ENCODE data around the gene SORCS3.

Gene SORCS3

GRCh38 chr10:105239311-105240219, 598.5 kb downstream of the SORCS3 start:
- Histone ChIP-seq H3K36me3 (ENCODE audit: insufficient read depth, low read length) (no peaks in the 10 kb centered on the region), H3K9ac (ENCODE audit: low read depth, low read length) (no peak overlapping the region), H4K20me1 (ENCODE audit: insufficient read depth, low read length) (no peaks in the 10 kb centered on the region), H3K27me3 (ENCODE audit: insufficient read depth, low read length, poor library complexity) (no peaks in the 10 kb centered on the region), H3K4me1 (ENCODE audit: insufficient read depth, low read length) (no peaks in the 10 kb centered on the region), H3K9me3 (ENCODE audit: insufficient read depth, low read length, severe bottlenecking) (no peaks in the 10 kb centered on the region), H3K79me2 (ENCODE audit: insufficient read depth, low read length) (no peaks in the 10 kb centered on the region), H3K4me3 (ENCODE audit: low read depth in 1 of 2, low read length in 2 of 2) (no peak overlapping the region), H3K4me2 (ENCODE audit: insufficient read depth, low read length) (no peak overlapping the region), H2AFZ (ENCODE audit: low read depth, low read length) (no peak overlapping the region), H3K27ac (ENCODE audit: low read length) (no peak overlapping the region)
- ATAC-seq (ENCODE audit: insufficient read depth, low read depth) (no peak), DNase-seq (no peak)
- no peak for TF ChIP-seq EZH2 (IDR thresholded peaks at IDR 0.05; ENCODE audit: borderline replicate concordance, low read depth, low read length, severe bottlenecking)
- TF ChIP-seq, protein P1, sequence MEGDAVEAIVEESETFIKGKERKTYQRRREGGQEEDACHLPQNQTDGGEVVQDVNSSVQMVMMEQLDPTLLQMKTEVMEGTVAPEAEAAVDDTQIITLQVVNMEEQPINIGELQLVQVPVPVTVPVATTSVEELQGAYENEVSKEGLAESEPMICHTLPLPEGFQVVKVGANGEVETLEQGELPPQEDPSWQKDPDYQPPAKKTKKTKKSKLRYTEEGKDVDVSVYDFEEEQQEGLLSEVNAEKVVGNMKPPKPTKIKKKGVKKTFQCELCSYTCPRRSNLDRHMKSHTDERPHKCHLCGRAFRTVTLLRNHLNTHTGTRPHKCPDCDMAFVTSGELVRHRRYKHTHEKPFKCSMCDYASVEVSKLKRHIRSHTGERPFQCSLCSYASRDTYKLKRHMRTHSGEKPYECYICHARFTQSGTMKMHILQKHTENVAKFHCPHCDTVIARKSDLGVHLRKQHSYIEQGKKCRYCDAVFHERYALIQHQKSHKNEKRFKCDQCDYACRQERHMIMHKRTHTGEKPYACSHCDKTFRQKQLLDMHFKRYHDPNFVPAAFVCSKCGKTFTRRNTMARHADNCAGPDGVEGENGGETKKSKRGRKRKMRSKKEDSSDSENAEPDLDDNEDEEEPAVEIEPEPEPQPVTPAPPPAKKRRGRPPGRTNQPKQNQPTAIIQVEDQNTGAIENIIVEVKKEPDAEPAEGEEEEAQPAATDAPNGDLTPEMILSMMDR (IDR thresholded peaks at IDR 0.05; ENCODE audit: borderline replicate concordance, extremely low read depth, low read length, poor library complexity, severe bottlenecking), result no peak

DNA sequence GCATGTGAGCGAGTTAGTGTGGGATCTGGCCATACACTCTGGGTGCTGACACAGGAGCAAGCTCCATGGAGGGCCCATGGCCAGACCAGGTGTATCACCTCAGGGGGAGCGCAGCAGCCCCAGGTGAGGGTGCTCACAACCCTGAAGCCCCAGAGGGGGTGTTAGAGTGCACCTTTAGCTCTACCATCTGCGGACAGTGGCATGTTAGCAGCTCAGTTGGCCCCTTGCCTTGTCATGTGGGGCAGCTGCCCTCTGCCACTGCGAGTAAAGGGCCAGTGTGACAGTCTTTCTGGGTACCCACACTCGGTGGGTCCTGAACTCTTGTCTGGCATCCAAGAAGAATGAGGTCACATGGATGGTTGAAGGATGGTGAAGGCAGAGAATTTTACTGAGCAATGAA, 600.2 kb downstream of the SORCS3 start:
- ATAC-seq (ENCODE audit: insufficient read depth, low read depth) (no peak), DNase-seq (no peak)
- Histone ChIP-seq H3K27ac (ENCODE audit: low read length) (no peak overlapping the region), H3K4me1 (ENCODE audit: insufficient read depth, low read length) (no peaks in the 10 kb centered on the region), H3K9ac (ENCODE audit: low read depth, low read length) (no peak overlapping the region), H3K36me3 (ENCODE audit: insufficient read depth, low read length) (no peaks in the 10 kb centered on the region), H2AFZ (ENCODE audit: low read depth, low read length) (no peak overlapping the region), H3K9me3 (ENCODE audit: insufficient read depth, low read length, severe bottlenecking) (no peaks in the 10 kb centered on the region), H3K27me3 (ENCODE audit: insufficient read depth, low read length, poor library complexity) (no peaks in the 10 kb centered on the region), H3K4me2 (ENCODE audit: insufficient read depth, low read length) (no peak overlapping the region), H4K20me1 (ENCODE audit: insufficient read depth, low read length) (no peaks in the 10 kb centered on the region), H3K4me3 (ENCODE audit: low read depth in 1 of 2, low read length in 2 of 2) (no peak overlapping the region), H3K79me2 (ENCODE audit: insufficient read depth, low read length) (no peaks in the 10 kb centered on the region)
- TF ChIP-seq EZH2 (IDR thresholded peaks at IDR 0.05; ENCODE audit: borderline replicate concordance, low read depth, low read length, severe bottlenecking), result no peak
- TF ChIP-seq, protein P1 (IDR thresholded peaks at IDR 0.05; ENCODE audit: borderline replicate concordance, extremely low read depth, low read length, poor library complexity, severe bottlenecking), result no peak

- Histone ChIP-seq H2AFZ (ENCODE audit: low read depth, low read length) (no peak overlapping the region), H3K4me2 (ENCODE audit: insufficient read depth, low read length) (no peak overlapping the region), H3K36me3 (ENCODE audit: insufficient read depth, low read length) (no peaks in the 10 kb centered on the region), H4K20me1 (ENCODE audit: insufficient read depth, low read length) (no peaks in the 10 kb centered on the region), H3K9ac (ENCODE audit: low read depth, low read length) (no peak overlapping the region), H3K79me2 (ENCODE audit: insufficient read depth, low read length) (no peaks in the 10 kb centered on the region), H3K27me3 (ENCODE audit: insufficient read depth, low read length, poor library complexity) (no peaks in the 10 kb centered on the region), H3K4me3 (ENCODE audit: low read depth in 1 of 2, low read length in 2 of 2) (no peak overlapping the region), H3K4me1 (ENCODE audit: insufficient read depth, low read length) (no peaks in the 10 kb centered on the region), H3K27ac (ENCODE audit: low read length) (no peak overlapping the region), H3K9me3 (ENCODE audit: insufficient read depth, low read length, severe bottlenecking) (no peaks in the 10 kb centered on the region)
- no peak for DNase-seq
- no peak for TF ChIP-seq EZH2 (IDR thresholded peaks at IDR 0.05; ENCODE audit: borderline replicate concordance, low read depth, low read length, severe bottlenecking)
- TF ChIP-seq, protein P1 (IDR thresholded peaks at IDR 0.05; ENCODE audit: borderline replicate concordance, extremely low read depth, low read length, poor library complexity, severe bottlenecking), result no peak
- no peak for ATAC-seq (ENCODE audit: insufficient read depth, low read depth)
Measured at GRCh38 chr10:105243381-105243780, 602.3 kb downstream of the SORCS3 start.
